Lung (tissue), 12 donors: ENCODE results near the gene KCNJ6. TPM values are rescaled to one million over a fixed set of nuclear protein-coding genes. Genes with fewer than 3 reads are reported as not detected.
"Not testable (repeated sequence)": the region's sequence is repeated elsewhere in the genome, so short reads cannot be mapped to it uniquely, and the experiment has no call there.

ENCODE experiments used
- ATAC-seq: fragments of 200-7000 bp; cut with Tn5 transposase; one replicate; pipeline ENCODE4 v1.9.1; 2020; ENCODE audit warnings: moderate number of reproducible peaks; ENCODE audit not compliant: insufficient read depth, low FRiP score
- DNase-seq, 3 donors: peaks; one replicate each; pipeline ENCODE4 v3.0.0-alpha.2; 2013 to 2017
- H3K27ac ChIP-seq, 2 donors: one replicate each; pipeline ENCODE4 v1.5.1; 2013; ENCODE audit warnings: mild to moderate bottlenecking in 2 of 2, moderate library complexity in 2 of 2, control low read depth in 1 of 2, inconsistent platforms in 1 of 2, low read depth in 1 of 2, low read length in 1 of 2
- H3K27me3 ChIP-seq, 3 donors: one replicate each; pipeline ENCODE4 v1.5.1; 2013; ENCODE audit warnings: low read length in 2 of 3; ENCODE audit not compliant: control insufficient read depth in 3 of 3, insufficient read depth in 3 of 3
- H3K36me3 ChIP-seq, 4 donors: one replicate each; pipeline ENCODE4 v1.5.1; 2013; ENCODE audit warnings: low read length in 4 of 4, mild to moderate bottlenecking in 1 of 4, moderate library complexity in 1 of 4; ENCODE audit not compliant: control insufficient read depth in 4 of 4, insufficient read depth in 4 of 4
- H3K4me1 ChIP-seq, 5 donors: one replicate each; pipeline ENCODE4 v1.5.1; 2013; ENCODE audit warnings: low read length in 5 of 5, mild to moderate bottlenecking in 2 of 5, moderate library complexity in 1 of 5; ENCODE audit not compliant: control insufficient read depth in 5 of 5, insufficient read depth in 5 of 5
- H3K4me3 ChIP-seq: one replicate; pipeline ENCODE4 v1.5.1; 2013; ENCODE audit warnings: mild to moderate bottlenecking, control low read depth, moderate library complexity
- H3K9ac ChIP-seq, 2 donors: one replicate each; pipeline ENCODE4 v1.5.1; 2013; ENCODE audit warnings: low read length in 2 of 2, control low read depth in 1 of 2; ENCODE audit not compliant: insufficient read depth in 1 of 2
- H3K9me3 ChIP-seq, 4 donors: one replicate each; pipeline ENCODE4 v1.5.1; 2013; ENCODE audit warnings: low read length in 3 of 4, mild to moderate bottlenecking in 1 of 4, moderate library complexity in 1 of 4; ENCODE audit not compliant: control insufficient read depth in 4 of 4, insufficient read depth in 3 of 4
- CTCF ChIP-seq: IDR thresholded peaks from 2 replicates; pipeline ENCODE4 v1.5.1; 2012; ENCODE audit warnings: mild to moderate bottlenecking; ENCODE audit errors: control extremely low read depth, extremely low read depth
- WGBS, 2 donors: extraction: QIAGEN DNeasy Blood & Tissue Kit; methylation state at CpG; one replicate each; pipeline ENCODE4 v1.1.7; 2013; 5-methylcytosine and 5-hydroxymethylcytosine counted together
- polyA plus RNA-seq, 2 donors: library from polyadenylated mRNA; stranded (reverse); fragments of 200-250 nt; gene quantifications; one replicate each; pipeline ENCODE4 v1.2.1, GENCODE V29; 2013
- total RNA-seq, 2 donors: library from RNA; depleted of rRNA in 1 of 2; stranded (reverse); fragments of >200 nt in 1 of 2; gene quantifications; one replicate each; pipeline ENCODE4 v1.2.1, GENCODE V29; 2014 to 2021
- donor health status: control.
- donor health status: control.
- donor health status: Bipolar disorder and iron deficiency.
- donor health status: healthy.
- donor health status: DM: yes; HTN: yes; CAD: no.

KCNJ6 gene
- total and polyA plus RNA-seq, 4 donors, result 0.01 to 0.31 (median 0.03) TPM

- H3K4me1 ChIP-seq, result peaks cover 0 to 16% (median 6%) of the 10 kb centered on the region in 5 donors
- H3K9me3 ChIP-seq, result no peaks in the 10 kb centered on the region
- no peak overlapping the region for H3K4me3 ChIP-seq
- TF ChIP-seq CTCF, result no peak
- no peaks in the 10 kb centered on the region for H3K27me3 ChIP-seq
- no peaks in the 10 kb centered on the region for H3K36me3 ChIP-seq
- H3K27ac ChIP-seq, result no peak overlapping the region
- ATAC-seq (no peak), DNase-seq (no peak)
- no peak overlapping the region for H3K9ac ChIP-seq
- WGBS, 2 donors, result 97 to 98% methylated on average over 19 of the region's 19 CpGs
These were observed 248.9 kb downstream of the KCNJ6 start for GRCh38 chr21:37667380-37667779.

- ATAC-seq (no peak), DNase-seq (peak in 2 of 3 donors; percentile 13 to 39)
- Histone ChIP-seq H3K4me3 (no peak overlapping the region), H3K4me1 (peaks cover 0 to 15% (median 0%) of the 10 kb centered on the region in 5 donors), H3K36me3 (no peaks in the 10 kb centered on the region), H3K9ac (no peak overlapping the region), H3K9me3 (no peaks in the 10 kb centered on the region), H3K27ac (peak overlapping the region; percentile 18 to 50), H3K27me3 (no peaks in the 10 kb centered on the region)
- no peak for TF ChIP-seq CTCF
- 51 to 54% methylated on average over 10 of the region's 10 CpGs for WGBS, 2 donors
These were observed 250.8 kb downstream of the KCNJ6 start for GRCh38 chr21:37665230-37666024.

DNA sequence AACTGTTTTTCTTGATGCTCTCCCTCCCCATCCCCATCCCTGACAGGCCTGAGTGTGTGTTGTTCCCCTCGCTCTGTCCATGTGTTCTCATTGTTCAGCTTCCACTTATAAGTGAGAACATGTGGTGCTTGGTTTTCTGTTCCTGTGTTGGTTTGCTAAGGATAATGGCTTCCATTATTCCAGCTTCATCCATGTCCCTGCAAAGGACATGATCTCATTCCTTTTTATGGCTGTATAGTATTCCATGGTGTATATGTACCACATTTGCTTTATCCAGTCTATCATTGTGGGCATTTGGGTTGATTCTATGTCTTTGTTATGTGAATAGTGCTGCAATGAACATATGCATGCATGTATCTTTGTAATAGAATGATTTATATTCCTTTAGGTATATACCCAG lies 254.0 kb downstream of the KCNJ6 start:
- not testable (repeated sequence) for H3K9ac ChIP-seq, H3K4me3 ChIP-seq, H3K36me3 ChIP-seq, H3K9me3 ChIP-seq, ATAC-seq, H3K27me3 ChIP-seq, DNase-seq, H3K27ac ChIP-seq
- H3K4me1 ChIP-seq, result peaks cover 0 to 16% (median 15%) of the 10 kb centered on the region in 5 donors
- 96 to 100% methylated on average over 1 of the region's 1 CpG for WGBS, 2 donors

DNA sequence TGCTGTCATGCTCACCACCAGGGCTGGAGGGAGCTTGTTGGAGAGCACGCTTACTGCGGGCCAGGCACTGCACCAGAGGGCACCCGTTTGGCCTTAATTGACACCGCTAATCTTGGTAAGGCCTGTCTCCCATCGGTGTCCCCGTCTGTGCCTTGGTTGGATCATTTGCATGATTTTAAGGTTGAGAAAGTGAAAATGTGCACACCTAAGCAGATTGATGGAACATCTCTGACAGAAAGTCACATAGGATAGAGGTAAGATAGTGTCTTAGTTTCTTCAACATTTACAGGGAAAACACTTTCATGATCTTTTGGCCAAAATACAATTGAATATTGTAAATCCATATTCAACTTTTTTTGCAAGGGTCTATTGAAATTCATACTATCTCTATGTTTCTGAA lies 255.5 kb downstream of the KCNJ6 start:
- 96 to 97% methylated on average over 6 of the region's 6 CpGs for WGBS, 2 donors
- no peaks in the 10 kb centered on the region for H3K27me3 ChIP-seq
- no peak overlapping the region for H3K27ac ChIP-seq
- TF ChIP-seq CTCF, result no peak
- ATAC-seq, result no peak
- no peaks in the 10 kb centered on the region for H3K9me3 ChIP-seq
- DNase-seq, result no peak
- H3K4me3 ChIP-seq, result no peak overlapping the region
- peaks cover 0 to 16% (median 15%) of the 10 kb centered on the region in 5 donors for H3K4me1 ChIP-seq
- H3K9ac ChIP-seq, result no peak overlapping the region
- H3K36me3 ChIP-seq, result no peaks in the 10 kb centered on the region
